Erythroblast (primary cell): ENCODE data around the gene KIF16B.

Experiments
- GATA1 ChIP-seq: IDR thresholded peaks from 2 replicates; pipeline ENCODE4 v1.6.1; 2011; ENCODE audit warnings: low read depth, mild to moderate bottlenecking, control low read depth, low read length, moderate library complexity
- POLR2A ChIP-seq: IDR thresholded peaks from 2 replicates; pipeline ENCODE4 v1.6.1; 2011; ENCODE audit warnings: mild to moderate bottlenecking, low read length

DNA sequence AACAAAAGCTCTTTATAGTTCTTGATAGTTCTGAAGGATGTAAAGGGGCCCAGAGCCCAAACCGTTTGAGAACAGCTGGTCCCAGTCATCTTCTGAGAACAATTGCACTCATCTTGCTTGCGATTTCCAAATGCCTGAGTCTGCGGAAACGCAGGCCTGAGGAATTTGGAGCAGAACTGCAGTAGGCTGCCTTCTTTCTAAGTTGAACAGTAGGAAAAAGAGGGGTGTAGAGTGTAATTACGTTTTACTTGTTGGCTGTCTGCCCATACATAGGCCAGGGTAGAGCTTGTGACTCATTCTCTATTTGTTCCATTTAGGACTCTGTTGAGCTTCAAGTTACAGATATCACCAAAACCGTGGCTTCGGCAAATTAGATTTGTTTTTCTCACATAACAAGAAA, 42.0 kb upstream of the KIF16B start:
- TF ChIP-seq POLR2A (no peak), GATA1 (no peak)
